Inferior parietal cortex (tissue), 1 donor: Measurements from ENCODE around the gene LRRC8D.
"Not testable (repeated sequence)": the region's sequence is repeated elsewhere in the genome, so short reads cannot be mapped to it uniquely, and the experiment has no call there.

Source experiments
- DNase-seq: peaks from one replicate; pipeline ENCODE4 v3.0.0-alpha.2; 2016; ENCODE audit errors: extremely low spot score

LRRC8D gene

GRCh38 chr1:89958851-89959654 lies 138.2 kb downstream of the LRRC8D start:
- no peak for DNase-seq

- DNase-seq = no peak
Measured at GRCh38 chr1:89959719-89960118, 138.9 kb downstream of the LRRC8D start.

- DNase-seq = no peak
Measured at GRCh38 chr1:89962024-89962741, 141.4 kb downstream of the LRRC8D start.

- no peak for DNase-seq
Measured at GRCh38 chr1:89962742-89963075, 141.9 kb downstream of the LRRC8D start.

GRCh38 chr1:89965193-89965768 lies 144.4 kb downstream of the LRRC8D start:
- DNase-seq = no peak

GRCh38 chr1:89966656-89967055 lies 145.8 kb downstream of the LRRC8D start:
- no peak for DNase-seq

GRCh38 chr1:89971600-89971999 lies 150.8 kb downstream of the LRRC8D start:
- no peak for DNase-seq

- no peak for DNase-seq
Measured at GRCh38 chr1:89972024-89972423, 151.2 kb downstream of the LRRC8D start.

GRCh38 chr1:89973471-89974127 lies 152.8 kb downstream of the LRRC8D start:
- DNase-seq = no peak

GRCh38 chr1:89974256-89974655 lies 153.4 kb downstream of the LRRC8D start:
- DNase-seq = no peak

- no peak for DNase-seq
Measured at GRCh38 chr1:89974696-89975470, 154.1 kb downstream of the LRRC8D start.

- no peak for DNase-seq
Measured at GRCh38 chr1:89975540-89976125, 154.8 kb downstream of the LRRC8D start.

GRCh38 chr1:89978755-89979154 lies 157.9 kb downstream of the LRRC8D start:
- no peak for DNase-seq

- no peak for DNase-seq
Measured at GRCh38 chr1:89980605-89981004, 159.8 kb downstream of the LRRC8D start.

GRCh38 chr1:89982846-89983245 lies 162.0 kb downstream of the LRRC8D start:
- DNase-seq = not testable (repeated sequence)

- not testable (repeated sequence) for DNase-seq
Measured at GRCh38 chr1:89984564-89985116, 163.8 kb downstream of the LRRC8D start.

GRCh38 chr1:89986020-89986419 lies 165.2 kb downstream of the LRRC8D start:
- DNase-seq = peak; percentile 28
